HepG2 (cell line): ENCODE results near the gene APIP.
A peak's percentile ranks its signal among the peaks of the same experiment; 100 is the strongest.

Experiments used
- ELF4 ChIP-seq: sonication (generic); formaldehyde crosslinking; IDR thresholded peaks from 2 replicates; pipeline ENCODE4 v1.5.0; 2020; ENCODE audit warnings: missing genetic modification reagents, mild to moderate bottlenecking, moderate library complexity, borderline replicate concordance
- FOXO1 ChIP-seq: sonication (generic); formaldehyde crosslinking; IDR thresholded peaks from 2 replicates; pipeline ENCODE4 v1.4.0; 2020; ENCODE audit warnings: missing genetic modification reagents
- MYC ChIP-seq: sonication (generic); formaldehyde crosslinking; IDR thresholded peaks from 2 replicates; pipeline ENCODE4 v1.9.0; 2021; ENCODE audit warnings: missing genetic modification reagents, borderline replicate concordance
- POLR2AphosphoS5 ChIP-seq: IDR thresholded peaks from 2 replicates; pipeline ENCODE4 v1.6.1; 2012; ENCODE audit warnings: low read depth, low read length
- RAD51 ChIP-seq: fragments of 450-650 bp; IDR thresholded peaks from 2 replicates; pipeline ENCODE4 v1.6.1; 2016; ENCODE audit warnings: borderline replicate concordance
- TCF7 ChIP-seq: sonication (generic); IDR thresholded peaks from 2 replicates; pipeline ENCODE4 v1.6.1; 2016; ENCODE audit warnings: antibody characterized with exemption, low read depth
- ZNF18 ChIP-seq: sonication (generic); formaldehyde crosslinking; IDR thresholded peaks from 2 replicates; pipeline ENCODE4 v1.8.0; 2022; ENCODE audit warnings: mild to moderate bottlenecking, missing genetic modification reagents; ENCODE audit not compliant: insufficient replicate concordance
- TF ChIP-seq, protein P1 (sequence below): sonication (generic); formaldehyde crosslinking; IDR thresholded peaks from 2 replicates; pipeline ENCODE4 v1.5.0; 2020; ENCODE audit warnings: mild to moderate bottlenecking, missing genetic modification reagents, moderate library complexity

- TF ChIP-seq ELF4 (CRISPR knock-in tag) (no peak), TCF7 (no peak), POLR2AphosphoS5 (no peak), FOXO1 (CRISPR knock-in tag) (no peak), ZNF18 (CRISPR knock-in tag) (no peak), MYC (no peak), RAD51 (no peak)
- TF ChIP-seq, protein P1, sequence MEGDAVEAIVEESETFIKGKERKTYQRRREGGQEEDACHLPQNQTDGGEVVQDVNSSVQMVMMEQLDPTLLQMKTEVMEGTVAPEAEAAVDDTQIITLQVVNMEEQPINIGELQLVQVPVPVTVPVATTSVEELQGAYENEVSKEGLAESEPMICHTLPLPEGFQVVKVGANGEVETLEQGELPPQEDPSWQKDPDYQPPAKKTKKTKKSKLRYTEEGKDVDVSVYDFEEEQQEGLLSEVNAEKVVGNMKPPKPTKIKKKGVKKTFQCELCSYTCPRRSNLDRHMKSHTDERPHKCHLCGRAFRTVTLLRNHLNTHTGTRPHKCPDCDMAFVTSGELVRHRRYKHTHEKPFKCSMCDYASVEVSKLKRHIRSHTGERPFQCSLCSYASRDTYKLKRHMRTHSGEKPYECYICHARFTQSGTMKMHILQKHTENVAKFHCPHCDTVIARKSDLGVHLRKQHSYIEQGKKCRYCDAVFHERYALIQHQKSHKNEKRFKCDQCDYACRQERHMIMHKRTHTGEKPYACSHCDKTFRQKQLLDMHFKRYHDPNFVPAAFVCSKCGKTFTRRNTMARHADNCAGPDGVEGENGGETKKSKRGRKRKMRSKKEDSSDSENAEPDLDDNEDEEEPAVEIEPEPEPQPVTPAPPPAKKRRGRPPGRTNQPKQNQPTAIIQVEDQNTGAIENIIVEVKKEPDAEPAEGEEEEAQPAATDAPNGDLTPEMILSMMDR (CRISPR knock-in tag), result peak; percentile 29
Measured at GRCh38 chr11:34836958-34837856, 79.0 kb downstream of the APIP start.
